Activated CD8-positive, alpha-beta memory T cell treated with anti-CD3 and anti-CD28 coated beads for 4 hours (primary cell): ENCODE data around the gene DERL2.

ENCODE experiments used
- DNase-seq, 2 donors: peaks; one replicate each; pipeline ENCODE4 v3.0.0-alpha.2; 2020; ENCODE audit warnings: low read depth in 2 of 2

Gene DERL2

GRCh38 chr17:5485270-5486205 lies at the start of gene DERL2:
Gene DERL2, minus strand, starts transcription at chr17:5486178. Its CDS starts 17 bp downstream, at chr17:5486161.
- no peak for DNase-seq

DNA sequence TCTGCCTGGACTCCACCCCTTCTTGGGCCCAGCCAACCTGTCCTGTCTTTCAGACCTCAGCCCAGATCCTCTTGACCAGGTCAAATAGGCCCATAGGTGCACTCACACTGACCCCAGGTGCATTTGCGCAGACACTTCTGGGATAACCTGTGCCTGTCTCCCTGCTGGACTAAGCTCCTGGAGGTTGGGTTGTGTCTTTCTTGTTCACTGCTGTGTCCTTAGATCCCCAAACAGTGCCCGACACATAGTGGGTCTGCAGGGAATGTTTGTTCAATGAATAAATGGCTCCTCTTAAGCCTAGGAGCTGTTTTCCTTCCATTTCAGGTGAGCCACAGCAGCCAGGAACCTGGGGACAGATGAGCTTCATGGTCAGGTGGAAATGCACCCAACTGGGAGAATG lies 49.5 kb upstream of the DERL2 start:
- no peak for DNase-seq

DNA sequence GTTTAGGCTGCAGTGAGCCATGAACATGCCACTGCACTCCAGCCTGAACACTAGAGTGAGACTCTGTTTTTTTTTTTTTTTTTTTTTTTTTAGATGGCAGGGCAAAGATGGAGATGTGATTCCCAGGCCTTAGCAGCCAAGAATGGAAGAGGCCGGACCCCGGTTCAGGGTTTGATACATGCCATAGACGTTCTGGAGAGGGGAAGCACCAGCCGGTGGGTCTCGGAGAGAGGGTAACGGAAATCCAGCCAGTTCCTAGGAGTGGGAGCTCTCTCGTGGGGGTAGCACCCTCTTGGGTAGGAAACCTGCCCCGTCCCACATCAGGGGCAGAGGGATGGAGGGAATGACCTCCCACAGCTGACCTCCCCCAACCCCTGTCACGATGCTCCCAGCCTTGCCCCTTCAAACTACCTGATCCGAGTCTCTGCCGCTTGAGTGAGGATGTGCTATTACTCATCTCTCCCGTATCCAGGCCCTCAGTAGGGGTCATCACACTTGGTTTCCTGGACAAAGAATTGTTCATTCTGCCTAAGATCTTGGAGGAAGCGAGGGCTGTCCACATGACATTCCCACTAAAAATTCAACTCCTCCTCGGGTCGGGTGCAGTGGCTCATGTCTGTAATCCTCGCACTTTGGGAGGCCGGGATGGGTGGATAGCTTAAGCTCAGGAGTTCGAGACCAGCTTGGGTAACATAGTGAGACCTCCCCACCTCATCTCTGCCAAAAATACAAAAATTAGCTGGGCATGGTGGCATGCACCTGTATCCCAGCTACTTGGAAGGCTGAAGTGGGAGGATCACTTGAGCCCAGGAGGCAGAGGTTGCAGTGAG lies 47.7 kb upstream of the DERL2 start:
- DNase-seq = no peak

- DNase-seq = no peak
Observed at GRCh38 chr17:5532581-5532980, 46.6 kb upstream of the DERL2 start.

GRCh38 chr17:5531085-5531418 lies 45.1 kb upstream of the DERL2 start:
- no peak for DNase-seq

- no peak for DNase-seq
Observed at GRCh38 chr17:5530265-5531084, 44.5 kb upstream of the DERL2 start.

GRCh38 chr17:5527601-5528250 lies 41.7 kb upstream of the DERL2 start:
- no peak for DNase-seq

DNA sequence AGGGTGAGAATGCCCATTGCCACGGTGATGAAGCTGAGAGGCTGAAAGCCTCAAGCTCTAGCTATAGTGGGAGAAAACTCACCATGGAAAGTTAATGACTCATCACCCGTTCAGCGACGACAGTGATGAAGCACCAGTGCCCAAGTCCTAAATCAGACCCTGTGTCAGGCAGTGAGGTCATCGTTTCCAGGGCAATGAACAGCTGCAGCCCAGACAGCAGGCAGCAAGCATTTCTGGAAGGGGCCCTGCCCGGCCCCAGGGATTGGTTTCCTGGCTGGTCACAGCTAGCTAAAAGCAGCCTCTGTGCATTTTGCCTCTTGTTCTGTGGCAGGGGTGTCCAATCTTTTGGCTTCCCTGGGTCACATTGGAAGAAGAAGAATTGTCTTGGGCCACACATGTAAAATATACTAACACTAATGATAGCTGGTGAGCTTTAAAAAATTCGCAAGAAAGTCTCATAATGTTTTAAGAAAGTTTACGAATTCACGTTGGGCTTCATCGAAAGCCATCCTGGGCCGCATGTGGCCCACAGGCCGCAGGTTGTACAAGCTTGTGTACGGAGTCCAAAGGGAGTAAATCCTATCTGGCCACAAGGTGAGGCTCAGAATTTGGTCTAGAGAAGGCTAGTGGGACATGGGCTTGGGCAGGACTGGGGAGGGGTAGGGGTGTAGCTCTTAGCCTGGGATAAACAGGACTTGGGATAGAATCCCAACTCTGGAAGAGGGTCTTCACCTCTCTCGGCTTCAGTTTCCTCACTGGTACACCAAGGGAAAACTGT lies 41.0 kb upstream of the DERL2 start:
- peak in 1 of 2 donors; percentile 24 for DNase-seq

DNA sequence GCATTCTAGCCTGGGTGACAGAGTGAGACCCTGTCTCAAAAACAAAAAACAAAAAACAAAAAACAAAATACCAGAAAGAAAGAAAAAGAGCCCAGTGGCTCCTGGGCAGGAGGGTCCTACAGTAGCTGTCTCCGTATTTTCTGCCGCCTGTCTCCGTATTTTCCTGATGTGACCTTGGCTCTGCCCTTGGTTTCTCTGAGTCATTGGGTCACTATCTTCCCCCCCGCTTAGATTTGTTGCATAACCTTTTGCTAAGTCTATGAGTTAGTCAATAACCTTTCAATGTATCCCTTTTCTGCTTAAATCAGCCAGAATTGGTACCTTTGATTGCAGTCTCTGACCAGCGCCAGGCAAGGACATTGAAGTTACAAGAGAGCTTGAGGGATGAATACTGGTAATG lies 37.3 kb upstream of the DERL2 start:
- DNase-seq = no peak

DNA sequence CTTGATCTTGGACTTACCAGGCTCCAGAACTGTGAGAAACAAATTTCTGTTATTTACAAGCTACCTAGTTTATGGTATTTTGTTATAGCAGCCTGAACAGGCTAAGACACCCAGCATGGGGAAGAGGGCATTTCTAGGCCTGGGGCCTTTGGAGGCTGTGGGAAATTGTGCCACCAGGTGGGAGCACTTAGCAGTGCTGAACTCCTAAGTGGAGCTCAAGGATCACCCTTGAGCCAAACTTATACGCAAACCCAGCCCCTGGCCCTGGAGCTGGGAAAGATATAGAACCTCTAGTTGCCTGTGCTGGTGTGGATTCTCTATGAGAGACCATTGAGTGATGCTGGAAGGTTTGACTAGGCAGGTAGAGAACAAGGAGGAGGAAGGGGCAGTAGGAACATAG lies 36.5 kb upstream of the DERL2 start:
- no peak for DNase-seq

- no peak for DNase-seq
Observed at GRCh38 chr17:5516060-5516792, 30.2 kb upstream of the DERL2 start.

- no peak for DNase-seq
Observed at GRCh38 chr17:5514976-5515375, 29.0 kb upstream of the DERL2 start.

DNA sequence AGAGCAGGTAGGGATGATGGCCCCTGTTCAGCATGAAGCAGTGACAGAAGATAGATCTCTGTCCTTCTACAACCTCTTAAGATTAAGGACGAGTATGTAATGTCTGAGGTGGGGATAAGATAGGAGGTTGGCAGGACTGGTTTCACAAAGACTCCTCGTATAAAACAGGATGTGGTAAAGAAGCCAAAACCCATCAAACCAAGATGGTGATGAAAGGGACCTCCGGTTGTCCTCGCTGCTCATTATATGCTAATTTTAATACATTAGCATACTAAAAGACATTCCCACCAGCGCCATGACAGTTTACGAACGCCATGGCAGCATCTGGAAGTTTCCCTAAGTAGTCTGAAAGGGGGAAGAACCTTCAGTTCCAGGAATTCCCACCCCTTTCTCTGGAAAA lies 27.6 kb upstream of the DERL2 start:
- no peak for DNase-seq

- DNase-seq = no peak
Observed at GRCh38 chr17:5511401-5512225, 25.6 kb upstream of the DERL2 start.

DNA sequence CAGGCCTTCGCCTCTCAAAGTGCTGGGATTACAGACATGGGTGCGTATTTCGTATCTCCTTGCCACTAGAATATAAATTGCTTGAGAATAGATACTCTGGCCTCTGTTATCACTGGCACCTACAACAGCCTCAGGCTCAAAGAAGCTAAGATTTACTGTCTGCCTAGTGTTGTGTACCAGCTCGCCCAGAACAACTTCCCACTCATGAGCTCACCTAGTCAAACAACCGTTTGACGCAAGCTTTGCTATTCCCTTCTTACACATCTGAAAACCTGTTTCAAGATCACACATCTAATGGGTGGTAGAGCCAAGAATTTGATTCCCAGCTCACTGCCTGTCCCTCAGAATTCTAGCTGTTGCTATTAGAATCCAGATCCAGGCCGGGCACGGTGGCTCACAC lies 24.8 kb upstream of the DERL2 start:
- no peak for DNase-seq

DNA sequence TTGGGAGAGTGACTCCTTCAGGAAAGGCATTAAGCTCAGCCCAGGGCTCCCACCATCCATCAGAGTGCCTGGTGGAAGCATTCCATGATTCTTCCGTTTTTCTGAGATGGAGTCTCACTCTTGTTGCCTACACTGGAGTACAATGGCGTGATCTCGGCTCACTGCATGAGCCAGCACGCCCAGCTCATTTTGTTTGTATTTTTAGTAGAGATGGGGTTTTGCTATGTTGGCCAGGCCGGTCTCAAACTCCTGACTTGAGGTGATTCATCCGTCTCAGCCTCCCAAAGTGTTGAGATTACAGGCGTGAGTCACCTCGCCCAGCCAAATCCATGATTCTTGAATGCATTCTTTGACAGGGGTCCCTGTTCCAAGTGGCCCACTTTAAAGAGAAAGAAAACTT lies 23.5 kb upstream of the DERL2 start:
- DNase-seq = no peak

DNA sequence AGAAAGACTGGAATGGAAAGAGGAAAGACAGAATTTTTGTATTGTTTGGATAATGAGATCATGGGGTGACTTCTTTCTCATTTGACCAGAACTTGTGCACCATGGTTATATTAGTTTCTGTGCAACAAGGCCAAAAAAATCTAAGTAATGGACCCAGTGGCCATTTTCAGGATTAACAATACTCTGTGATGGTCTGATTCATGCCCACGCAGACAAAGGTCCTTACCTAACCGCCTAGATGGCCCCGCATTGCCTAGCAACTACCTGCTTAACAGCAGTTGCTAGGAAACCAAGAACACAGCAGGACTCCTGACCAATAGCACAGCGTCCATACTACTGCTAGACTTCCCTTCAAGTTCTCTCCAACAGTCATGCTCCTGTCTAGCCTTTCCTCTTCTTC lies 22.8 kb upstream of the DERL2 start:
- DNase-seq = no peak

DNA sequence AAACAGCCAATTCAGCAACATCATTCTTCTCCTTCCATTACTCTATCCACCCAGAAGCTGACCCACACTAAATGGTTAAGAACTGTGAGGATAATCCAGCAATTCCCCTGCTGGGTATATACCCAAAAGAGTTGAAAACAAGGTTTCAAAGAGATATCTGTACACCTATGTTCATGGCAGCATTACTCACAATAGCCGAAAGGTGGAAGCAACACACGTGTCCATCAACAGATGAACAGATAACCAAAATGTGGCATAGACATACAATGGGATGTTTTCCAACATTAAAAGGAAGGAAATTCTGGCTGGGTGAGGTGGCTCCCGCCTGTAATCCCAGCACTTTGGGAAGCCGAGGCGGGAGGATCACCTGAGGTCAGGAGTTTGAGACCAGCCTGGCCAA lies 20.3 kb upstream of the DERL2 start:
- DNase-seq = no peak

DNA sequence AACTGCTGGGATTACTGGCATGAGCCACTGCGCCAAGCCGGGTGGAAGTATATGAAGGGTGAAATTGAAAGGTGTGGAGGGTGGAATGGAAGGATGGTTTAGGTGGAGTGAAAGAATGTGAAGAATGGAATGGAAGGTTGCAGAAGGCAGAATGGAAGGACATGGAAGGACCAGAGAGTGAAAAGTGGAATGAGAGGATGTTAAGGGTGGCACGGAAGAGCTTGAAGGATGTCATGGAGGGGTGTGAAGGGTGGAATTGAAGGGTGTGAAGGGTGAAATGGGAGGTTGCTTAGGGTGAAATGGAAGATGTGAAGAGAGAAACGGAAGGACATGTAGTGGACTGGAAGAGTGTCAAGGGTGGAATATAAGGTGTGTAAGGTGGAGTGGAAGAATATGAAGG lies 16.6 kb upstream of the DERL2 start:
- DNase-seq = no peak
